AG10803 (cell line): ENCODE results near the gene NLRP11.

Experiments used
- DNase-seq: peaks from one replicate; pipeline ENCODE4 v3.0.0; 2010; ENCODE audit warnings: low read depth
- H3K4me3 ChIP-seq: 2 replicates; pipeline ENCODE4 v1.5.1; 2011; ENCODE audit warnings: mild to moderate bottlenecking, low read length, control low read depth
- CTCF ChIP-seq: conservative IDR thresholded peaks from 2 replicates; pipeline ENCODE4 v1.5.1; 2011; ENCODE audit warnings: mild to moderate bottlenecking, low read length, control low read depth, inconsistent platforms

The NLRP11 gene

GRCh38 chr19:55831846-55832245, at the start of gene NLRP11:
TSS of gene NLRP11 (minus strand) at chr19:55831999. CDS start at chr19:55818174, 13,825 bp downstream.
- H3K4me3 ChIP-seq: no peak within 1 kb of the TSS
- DNase-seq: no peak
- no peak for TF ChIP-seq CTCF

- no peak for TF ChIP-seq CTCF
- DNase-seq: no peak
These were observed 45.4 kb upstream of the NLRP11 start for GRCh38 chr19:55877211-55877610.

GRCh38 chr19:55870736-55871135, 38.9 kb upstream of the NLRP11 start:
- H3K4me3 ChIP-seq: no peak overlapping the region
- no peak for TF ChIP-seq CTCF
- no peak for DNase-seq

More at GRCh38 chr19:55877211-55877610, 45.4 kb upstream of the NLRP11 start:
- H3K4me3 ChIP-seq: no peak overlapping the region

GRCh38 chr19:55867101-55867500, 35.3 kb upstream of the NLRP11 start:
- no peak for TF ChIP-seq CTCF
- H3K4me3 ChIP-seq: no peak overlapping the region
- no peak for DNase-seq

- H3K4me3 ChIP-seq: no peak overlapping the region
- no peak for TF ChIP-seq CTCF
- no peak for DNase-seq
These were observed 34.7 kb upstream of the NLRP11 start for GRCh38 chr19:55866521-55866920.

GRCh38 chr19:55858969-55859368, 27.2 kb upstream of the NLRP11 start:
- no peak for TF ChIP-seq CTCF
- no peak for DNase-seq
- H3K4me3 ChIP-seq: no peak overlapping the region

GRCh38 chr19:55858401-55858800, 26.6 kb upstream of the NLRP11 start:
- no peak overlapping the region for H3K4me3 ChIP-seq
- DNase-seq: no peak
- TF ChIP-seq CTCF: no peak
